GM12875 (cell line): Measurements from ENCODE around the gene ITPR3.

Experiments
- H3K4me3 ChIP-seq: one replicate; pipeline ENCODE4 v1.5.1; 2011; ENCODE audit warnings: low read depth, low read length, control low read depth
- CTCF ChIP-seq: IDR thresholded peaks from 2 replicates; pipeline ENCODE4 v1.5.1; 2011; ENCODE audit warnings: low read depth, mild to moderate bottlenecking, control low read depth, inconsistent platforms, low read length, moderate library complexity, borderline replicate concordance; ENCODE audit not compliant: insufficient read depth

ITPR3 gene

GRCh38 chr6:33745548-33745947 is 124.4 kb downstream of the ITPR3 start:
- TF ChIP-seq CTCF, result no peak
- no peak overlapping the region for H3K4me3 ChIP-seq
